GM19239 (cell line): ENCODE data around the gene DCAF6.

Experiments
- DNase-seq: peaks from one replicate; pipeline ENCODE4 v3.0.0; 2011; ENCODE audit warnings: low spot score; ENCODE audit not compliant: insufficient read length
- FAIRE-seq: peaks from 2 replicates; lab custom pipeline; 2011; peaks lifted over from hg19 to GRCh38; lab: Jason Lieb, UNC

The DCAF6 gene

GRCh38 chr1:168081373-168082007, 145.0 kb downstream of the DCAF6 start:
- FAIRE-seq (no peak), DNase-seq (no peak)

- peak; percentile 93 for FAIRE-seq
- DNase-seq = peak; percentile 63
Measured at GRCh38 chr1:168082008-168082876, 145.8 kb downstream of the DCAF6 start.

- DNase-seq (no peak), FAIRE-seq (no peak)
Measured at GRCh38 chr1:168083456-168084325, 147.2 kb downstream of the DCAF6 start.

- FAIRE-seq (peak; percentile 8), DNase-seq (peak; percentile 59)
Measured at GRCh38 chr1:168084396-168085231, 148.1 kb downstream of the DCAF6 start.

GRCh38 chr1:168085401-168085872, 149.0 kb downstream of the DCAF6 start:
- FAIRE-seq = no peak
- DNase-seq = no peak

- no peak for DNase-seq
- no peak for FAIRE-seq
Measured at GRCh38 chr1:168086438-168086837, 150.0 kb downstream of the DCAF6 start.

GRCh38 chr1:168087696-168088095, 151.2 kb downstream of the DCAF6 start:
- FAIRE-seq (no peak), DNase-seq (no peak)

GRCh38 chr1:168088511-168089325, 152.2 kb downstream of the DCAF6 start:
- FAIRE-seq (no peak), DNase-seq (no peak)

- no peak for DNase-seq
Measured at GRCh38 chr1:168089326-168089978, 153.0 kb downstream of the DCAF6 start.

GRCh38 chr1:168089979-168090337, 153.5 kb downstream of the DCAF6 start:
- DNase-seq = no peak
- no peak for FAIRE-seq

More at GRCh38 chr1:168089326-168089978, 153.0 kb downstream of the DCAF6 start:
- no peak for FAIRE-seq

GRCh38 chr1:168090395-168090794, 153.9 kb downstream of the DCAF6 start:
- FAIRE-seq (no peak), DNase-seq (no peak)

- FAIRE-seq = no peak
- no peak for DNase-seq
Measured at GRCh38 chr1:168091063-168091462, 154.6 kb downstream of the DCAF6 start.

- no peak for DNase-seq
- FAIRE-seq = no peak
Measured at GRCh38 chr1:168091720-168092550, 155.5 kb downstream of the DCAF6 start.

GRCh38 chr1:168092566-168093355, 156.3 kb downstream of the DCAF6 start:
- FAIRE-seq (no peak), DNase-seq (no peak)

- FAIRE-seq (no peak), DNase-seq (no peak)
Measured at GRCh38 chr1:168093616-168094015, 157.1 kb downstream of the DCAF6 start.

- DNase-seq = no peak
- no peak for FAIRE-seq
Measured at GRCh38 chr1:168095476-168095875, 159.0 kb downstream of the DCAF6 start.
